ENCODE measurements around the gene NTNG1.

- TF ChIP-seq POLR2AphosphoS5 (IDR thresholded peaks at IDR 0.05; ENCODE audit: low read depth, low read length): no peak
- no peak for TF ChIP-seq EZH2 (IDR thresholded peaks at IDR 0.05; ENCODE audit: low read depth, low read length, severe bottlenecking)
- no peak for TF ChIP-seq CTCF (IDR thresholded peaks at IDR 0.05; ENCODE audit: control extremely low read depth in 1 of 3, insufficient read depth in 1 of 3, low read depth in 1 of 3, low read length in 3 of 3)
These were observed 79.2 kb downstream of the NTNG1 start for GRCh38 chr1:107220036-107220435.
